ENCODE data around the gene TOM1L2. TPM values are rescaled to one million over a fixed set of nuclear protein-coding genes. Genes with fewer than 3 reads are reported as not detected.
"Not testable (repeated sequence)": the region's sequence is repeated elsewhere in the genome, so short reads cannot be mapped to it uniquely, and the experiment has no call there.

TOM1L2 gene
- total RNA-seq, 4 donors from 2014 or later = 15.6 to 85.9 (median 34.9) TPM

DNA sequence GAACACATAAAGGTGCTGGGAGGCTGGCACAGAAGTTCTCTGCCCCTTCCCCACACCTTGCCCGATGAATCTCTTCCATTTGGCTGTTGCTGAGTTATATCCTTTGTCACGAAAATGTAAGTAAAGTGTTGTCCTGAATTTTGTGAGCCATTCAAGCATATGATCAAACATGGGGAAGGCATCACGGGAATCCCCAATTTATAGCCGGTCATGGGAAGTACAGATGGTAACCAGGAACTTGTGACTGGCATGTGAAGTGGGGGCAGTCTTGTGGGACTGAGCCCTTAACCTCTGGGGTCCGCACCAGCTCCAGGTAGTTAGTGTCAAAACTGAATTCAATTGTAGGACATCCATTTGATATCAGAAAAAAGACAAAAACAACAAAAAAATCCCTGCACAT, 13.2 kb downstream of the TOM1L2 start:
- Histone ChIP-seq H3K4me1 (peaks cover 7 to 19% of the 10 kb centered on the region in 2 donors), H3K36me3 (no peaks in the 10 kb centered on the region), H3K27me3 (no peaks in the 10 kb centered on the region), H3K27ac (peak overlapping the region; percentile 69 to 85), H3K4me3 (no peak overlapping the region), H3K9me3 (no peaks in the 10 kb centered on the region)
- TF ChIP-seq POLR2A (IDR thresholded peaks at IDR 0.05) = no peak
- TF ChIP-seq, protein P1, sequence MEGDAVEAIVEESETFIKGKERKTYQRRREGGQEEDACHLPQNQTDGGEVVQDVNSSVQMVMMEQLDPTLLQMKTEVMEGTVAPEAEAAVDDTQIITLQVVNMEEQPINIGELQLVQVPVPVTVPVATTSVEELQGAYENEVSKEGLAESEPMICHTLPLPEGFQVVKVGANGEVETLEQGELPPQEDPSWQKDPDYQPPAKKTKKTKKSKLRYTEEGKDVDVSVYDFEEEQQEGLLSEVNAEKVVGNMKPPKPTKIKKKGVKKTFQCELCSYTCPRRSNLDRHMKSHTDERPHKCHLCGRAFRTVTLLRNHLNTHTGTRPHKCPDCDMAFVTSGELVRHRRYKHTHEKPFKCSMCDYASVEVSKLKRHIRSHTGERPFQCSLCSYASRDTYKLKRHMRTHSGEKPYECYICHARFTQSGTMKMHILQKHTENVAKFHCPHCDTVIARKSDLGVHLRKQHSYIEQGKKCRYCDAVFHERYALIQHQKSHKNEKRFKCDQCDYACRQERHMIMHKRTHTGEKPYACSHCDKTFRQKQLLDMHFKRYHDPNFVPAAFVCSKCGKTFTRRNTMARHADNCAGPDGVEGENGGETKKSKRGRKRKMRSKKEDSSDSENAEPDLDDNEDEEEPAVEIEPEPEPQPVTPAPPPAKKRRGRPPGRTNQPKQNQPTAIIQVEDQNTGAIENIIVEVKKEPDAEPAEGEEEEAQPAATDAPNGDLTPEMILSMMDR (IDR thresholded peaks at IDR 0.05) = no peak
- intact Hi-C loops (cut with DNase I; ENCODE audit: low total_unique reads) = no loop called here
- DNase-seq = no peak

DNA sequence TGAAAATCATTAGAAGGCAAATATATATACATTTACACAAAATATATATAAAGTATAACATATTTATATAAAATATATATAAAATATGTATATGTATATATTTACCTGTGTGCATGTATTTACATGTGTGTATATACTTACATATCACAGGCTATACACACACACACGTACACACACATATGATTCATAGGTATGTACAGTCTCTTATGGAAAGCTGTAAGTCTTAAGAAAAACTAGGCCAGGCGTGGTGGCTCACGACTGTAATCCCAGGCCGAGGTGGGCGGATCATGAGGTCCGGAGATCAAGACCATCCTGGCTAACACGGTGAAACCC, 14.7 kb downstream of the TOM1L2 start:
- Histone ChIP-seq H3K27ac (peak overlapping the region; percentile 69 to 85), H3K9me3 (no peaks in the 10 kb centered on the region), H3K4me3 (no peak overlapping the region), H3K27me3 (no peaks in the 10 kb centered on the region), H3K4me1 (peaks cover 7 to 19% of the 10 kb centered on the region in 2 donors), H3K36me3 (no peaks in the 10 kb centered on the region)
- intact Hi-C loops (cut with DNase I; ENCODE audit: low total_unique reads) = no loop called here
- DNase-seq = no peak
- TF ChIP-seq, protein P1 (IDR thresholded peaks at IDR 0.05) = no peak
- TF ChIP-seq POLR2A (IDR thresholded peaks at IDR 0.05) = no peak

DNA sequence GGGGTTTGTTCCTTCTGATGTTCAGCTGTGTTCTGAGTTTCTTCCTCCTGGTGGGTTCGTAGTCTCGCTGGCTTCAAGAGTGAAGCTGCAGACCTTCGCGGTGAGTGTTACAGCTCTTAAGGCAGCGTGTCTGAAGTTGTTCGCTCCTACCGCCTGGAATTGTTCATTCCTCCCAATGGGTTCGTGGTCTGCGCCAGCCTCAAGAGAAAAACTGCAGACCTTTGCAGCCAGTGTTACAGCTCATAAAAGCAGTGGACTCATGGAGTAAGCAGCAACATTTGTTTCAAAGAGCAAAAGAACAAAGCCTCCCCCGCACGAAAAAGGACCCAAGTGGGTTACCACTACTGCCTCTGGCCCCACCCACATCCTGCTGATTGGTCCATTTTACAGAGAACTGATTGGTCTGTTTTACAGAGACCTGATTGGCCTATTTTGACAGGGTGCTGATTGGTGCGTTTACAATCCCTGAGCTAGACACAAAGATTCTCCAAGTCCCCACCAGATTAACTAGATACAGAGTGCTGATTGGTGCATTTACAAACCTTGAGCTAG, 16.3 kb downstream of the TOM1L2 start:
- H3K27ac ChIP-seq; H3K9me3 ChIP-seq; intact Hi-C loops (cut with DNase I; ENCODE audit: low total_unique reads); H3K36me3 ChIP-seq; DNase-seq; H3K27me3 ChIP-seq; H3K4me3 ChIP-seq: not testable (repeated sequence)
- H3K4me1 ChIP-seq = peaks cover 7 to 19% of the 10 kb centered on the region in 2 donors

DNA sequence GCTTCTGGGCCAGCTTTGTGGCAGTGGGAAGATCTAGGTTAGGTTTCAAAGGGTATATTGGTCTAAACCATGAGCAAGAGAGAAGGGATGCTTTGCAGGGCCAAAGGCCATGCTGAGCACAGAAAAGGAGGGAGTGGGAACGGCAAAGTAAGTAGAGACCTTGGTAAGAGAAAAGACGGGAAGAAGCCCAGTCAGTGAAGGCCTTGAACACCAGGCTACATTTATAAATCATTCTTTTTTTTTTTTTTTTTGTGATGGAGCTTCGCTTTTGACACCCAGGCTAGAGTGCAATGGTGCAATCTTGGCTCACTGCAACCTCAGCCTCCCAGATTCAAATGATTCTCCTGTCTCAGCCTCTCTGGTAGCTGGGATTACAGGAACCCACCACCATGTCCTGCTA, 18.1 kb downstream of the TOM1L2 start:
- Histone ChIP-seq H3K27me3 (no peaks in the 10 kb centered on the region), H3K9me3 (no peaks in the 10 kb centered on the region), H3K4me3 (no peak overlapping the region), H3K27ac (no peak overlapping the region), H3K36me3 (no peaks in the 10 kb centered on the region), H3K4me1 (peaks cover 7 to 18% of the 10 kb centered on the region in 2 donors)
- intact Hi-C loops (cut with DNase I; ENCODE audit: low total_unique reads) = no loop called here
- TF ChIP-seq POLR2A (IDR thresholded peaks at IDR 0.05) = no peak
- TF ChIP-seq, protein P1 (IDR thresholded peaks at IDR 0.05) = no peak
- no peak for DNase-seq

DNA sequence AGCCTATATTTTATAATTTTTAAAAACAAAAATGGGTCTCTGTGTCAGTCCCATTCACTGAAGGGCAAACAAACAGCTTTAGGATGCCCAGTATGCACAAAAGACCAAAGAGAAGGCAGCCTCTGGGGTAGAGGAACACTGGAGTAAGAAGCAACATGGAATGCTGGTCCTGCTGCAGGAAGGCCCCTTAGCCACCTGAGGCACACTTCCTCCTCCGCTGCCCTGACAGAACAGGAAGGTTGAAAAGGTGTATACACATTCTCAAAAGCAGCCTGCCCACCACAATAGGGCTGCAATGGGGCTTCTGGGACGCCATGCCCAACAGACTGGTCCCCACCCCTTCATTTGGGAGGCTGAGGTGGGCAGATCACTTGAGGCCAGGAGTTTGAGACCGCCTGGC, 19.5 kb downstream of the TOM1L2 start:
- no peak overlapping the region for H3K4me3 ChIP-seq
- intact Hi-C loops (cut with DNase I; ENCODE audit: low total_unique reads) = no loop called here
- peaks cover 1 to 7% of the 10 kb centered on the region in 2 donors for H3K4me1 ChIP-seq
- no peaks in the 10 kb centered on the region for H3K36me3 ChIP-seq
- H3K27ac ChIP-seq = no peak overlapping the region
- TF ChIP-seq, protein P1 (IDR thresholded peaks at IDR 0.05) = no peak
- no peak for TF ChIP-seq POLR2A (IDR thresholded peaks at IDR 0.05)
- no peak for DNase-seq
- no peaks in the 10 kb centered on the region for H3K27me3 ChIP-seq
- H3K9me3 ChIP-seq = no peaks in the 10 kb centered on the region

DNA sequence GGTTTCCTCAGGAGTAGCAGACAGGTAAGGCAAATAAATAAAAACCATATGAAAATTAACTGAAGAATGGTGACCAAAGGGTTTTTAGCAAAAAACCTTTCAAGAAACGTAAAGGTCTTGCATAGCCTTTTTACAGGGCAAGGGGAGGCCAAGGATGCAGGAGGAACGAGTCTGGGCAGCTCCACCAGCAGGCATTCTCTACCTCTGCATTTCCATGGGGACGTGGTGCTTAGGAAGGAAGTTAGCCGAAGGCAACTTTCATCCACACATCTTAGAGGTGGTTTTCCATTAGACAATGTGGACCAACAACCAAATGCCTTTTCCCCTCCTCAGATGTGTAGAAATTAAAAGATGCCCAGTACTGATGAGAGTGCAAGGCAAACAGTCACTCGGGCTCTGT, 20.7 kb downstream of the TOM1L2 start:
- H3K27me3 ChIP-seq = no peaks in the 10 kb centered on the region
- intact Hi-C loops (cut with DNase I; ENCODE audit: low total_unique reads) = no loop called here
- H3K9me3 ChIP-seq = no peaks in the 10 kb centered on the region
- no peaks in the 10 kb centered on the region for H3K4me1 ChIP-seq
- DNase-seq = no peak
- TF ChIP-seq POLR2A (IDR thresholded peaks at IDR 0.05) = no peak
- TF ChIP-seq, protein P1 (IDR thresholded peaks at IDR 0.05) = no peak
- H3K27ac ChIP-seq = no peak overlapping the region
- H3K36me3 ChIP-seq = no peaks in the 10 kb centered on the region
- no peak overlapping the region for H3K4me3 ChIP-seq

Data from uterus (tissue), 4 donors.